ENCODE results near the gene TMCO4. TPM values are rescaled to one million over a fixed set of nuclear protein-coding genes. Genes with fewer than 3 reads are reported as not detected.

TMCO4 gene
- total RNA-seq, 1 donor = 11.1 TPM

DNA sequence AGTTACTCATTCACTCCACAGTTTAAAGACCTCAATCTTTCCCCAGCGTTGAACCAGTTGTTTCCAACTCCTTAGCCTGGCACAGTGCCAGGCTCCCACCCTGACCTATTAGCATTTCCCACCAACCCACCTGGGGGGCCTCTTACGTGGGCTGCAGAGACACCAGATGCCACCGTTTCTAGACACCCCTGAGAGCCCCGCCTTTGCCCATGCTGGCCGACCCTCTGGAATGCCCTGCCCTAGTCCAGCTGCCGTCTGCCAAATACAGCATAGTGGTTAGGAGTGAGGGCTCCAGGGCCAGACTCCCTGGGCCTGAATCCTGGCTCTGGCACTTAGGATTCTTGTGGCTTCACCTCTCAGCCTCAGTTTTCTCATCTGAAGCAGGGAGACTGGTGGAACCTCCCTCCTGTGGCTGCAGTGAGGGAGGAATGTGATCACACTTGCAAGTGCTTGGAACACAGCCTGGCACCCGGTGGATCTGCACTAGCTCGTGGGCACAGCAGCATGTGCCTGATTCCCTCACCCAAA is 65.2 kb downstream of the TMCO4 start:
- no peaks in the 10 kb centered on the region for H3K9me3 ChIP-seq (ENCODE audit: low read depth, low read length)
- no peaks in the 10 kb centered on the region for H3K4me1 ChIP-seq (ENCODE audit: insufficient read depth, low read length)
- no peak overlapping the region for H3K4me3 ChIP-seq (ENCODE audit: low read length)
- H3K27me3 ChIP-seq (ENCODE audit: insufficient read depth, low read length) = no peaks in the 10 kb centered on the region

- Histone ChIP-seq H3K4me3 (ENCODE audit: low read length) (no peak overlapping the region), H3K27me3 (ENCODE audit: insufficient read depth, low read length) (no peaks in the 10 kb centered on the region), H3K9me3 (ENCODE audit: low read depth, low read length) (no peaks in the 10 kb centered on the region), H3K4me1 (ENCODE audit: insufficient read depth, low read length) (no peaks in the 10 kb centered on the region)
Measured at GRCh38 chr1:19734056-19734455, 65.7 kb downstream of the TMCO4 start.

- H3K4me3 ChIP-seq (ENCODE audit: low read length) = no peak overlapping the region
- no peaks in the 10 kb centered on the region for H3K27me3 ChIP-seq (ENCODE audit: insufficient read depth, low read length)
- no peaks in the 10 kb centered on the region for H3K4me1 ChIP-seq (ENCODE audit: insufficient read depth, low read length)
- H3K9me3 ChIP-seq (ENCODE audit: low read depth, low read length) = no peaks in the 10 kb centered on the region
Measured at GRCh38 chr1:19733615-19734014, 66.1 kb downstream of the TMCO4 start.

DNA sequence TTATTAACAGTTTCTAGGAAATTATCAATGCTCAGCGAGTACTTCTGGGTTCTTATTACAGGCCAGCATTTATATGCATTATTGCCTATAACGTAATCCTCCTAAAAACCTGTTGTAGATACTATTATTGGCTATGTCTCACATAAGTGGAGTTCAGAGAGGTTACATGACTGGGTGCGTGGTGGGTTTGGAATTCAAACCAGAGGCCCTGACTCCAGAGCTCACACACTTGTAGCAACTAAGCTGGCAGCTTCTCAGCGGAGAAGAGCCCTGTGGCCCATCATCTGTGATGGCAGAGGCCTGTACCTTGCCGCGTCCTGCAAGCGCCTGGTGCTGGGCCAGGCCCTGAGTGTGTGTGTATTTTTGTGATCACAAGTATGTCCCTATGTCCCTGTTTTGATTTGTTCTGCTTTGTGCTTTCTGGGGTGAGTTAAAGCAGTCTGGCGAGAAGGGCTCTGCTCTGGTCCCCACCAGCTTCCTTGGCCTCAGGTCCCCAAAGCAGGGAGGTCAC is 68.3 kb downstream of the TMCO4 start:
- Histone ChIP-seq H3K9me3 (ENCODE audit: low read depth, low read length) (no peaks in the 10 kb centered on the region), H3K4me1 (ENCODE audit: insufficient read depth, low read length) (no peaks in the 10 kb centered on the region), H3K27me3 (ENCODE audit: insufficient read depth, low read length) (no peaks in the 10 kb centered on the region), H3K4me3 (ENCODE audit: low read length) (no peak overlapping the region)

GRCh38 chr1:19730793-19731192 is 68.9 kb downstream of the TMCO4 start:
- H3K4me1 ChIP-seq (ENCODE audit: insufficient read depth, low read length) = no peaks in the 10 kb centered on the region
- H3K27me3 ChIP-seq (ENCODE audit: insufficient read depth, low read length) = no peaks in the 10 kb centered on the region
- H3K9me3 ChIP-seq (ENCODE audit: low read depth, low read length) = no peaks in the 10 kb centered on the region
- H3K4me3 ChIP-seq (ENCODE audit: low read length) = no peak overlapping the region

DNA sequence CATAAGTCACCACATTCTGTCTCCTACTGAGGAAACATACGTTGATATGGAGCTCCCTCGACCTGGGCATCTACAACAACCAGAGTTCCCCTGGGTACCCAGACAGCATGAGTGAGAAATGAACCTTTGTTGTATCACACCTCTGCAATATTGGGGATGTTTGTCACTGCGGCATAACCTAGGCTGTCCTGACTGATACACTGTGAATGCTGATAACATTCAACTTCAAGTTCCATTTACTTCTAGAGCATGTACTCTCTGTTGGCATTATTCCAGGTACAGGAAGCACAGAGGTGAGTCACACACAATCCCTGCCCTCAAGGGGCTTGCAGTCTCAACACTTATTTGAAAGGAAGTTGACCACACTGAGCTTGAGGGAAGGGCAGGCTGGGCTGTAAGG is 69.5 kb downstream of the TMCO4 start:
- Histone ChIP-seq H3K9me3 (ENCODE audit: low read depth, low read length) (no peaks in the 10 kb centered on the region), H3K27me3 (ENCODE audit: insufficient read depth, low read length) (no peaks in the 10 kb centered on the region), H3K4me3 (ENCODE audit: low read length) (no peak overlapping the region), H3K4me1 (ENCODE audit: insufficient read depth, low read length) (no peaks in the 10 kb centered on the region)

DNA sequence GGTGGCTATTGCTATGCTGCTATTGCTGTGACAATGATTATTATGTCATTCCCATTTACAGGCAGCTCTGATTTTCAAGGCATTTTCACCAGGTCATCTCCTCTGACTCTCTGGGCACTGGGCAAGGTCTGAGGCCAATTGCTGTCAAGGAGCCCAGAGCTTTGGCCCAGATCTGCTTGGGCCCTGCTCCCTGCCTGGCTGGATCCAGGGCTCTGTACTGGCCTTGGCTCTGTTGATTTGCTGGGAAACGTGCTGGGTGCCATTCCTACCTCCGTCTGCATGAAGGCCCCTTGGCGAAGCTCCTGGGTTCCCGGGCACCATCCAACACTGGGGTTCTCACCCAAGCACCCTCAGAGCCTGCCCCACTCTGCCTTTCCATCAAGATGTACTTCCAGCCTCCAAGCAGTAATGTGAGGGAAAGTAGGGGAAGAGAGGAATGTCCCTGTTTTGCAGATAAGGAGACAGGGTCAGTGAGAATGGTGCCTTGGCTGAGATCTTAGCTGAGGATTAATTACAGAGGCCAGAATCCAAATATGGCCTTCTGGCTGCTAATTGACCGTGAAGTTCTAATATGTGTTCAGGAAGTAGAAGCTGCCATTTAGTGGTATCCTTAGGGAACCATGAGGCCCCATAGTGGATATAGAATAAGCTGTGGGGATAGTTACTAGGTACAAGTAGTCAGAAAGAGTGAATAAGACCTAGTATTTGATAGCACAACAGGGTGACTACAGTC is 71.1 kb downstream of the TMCO4 start:
- H3K4me1 ChIP-seq (ENCODE audit: insufficient read depth, low read length) = no peaks in the 10 kb centered on the region
- H3K9me3 ChIP-seq (ENCODE audit: low read depth, low read length) = no peaks in the 10 kb centered on the region
- no peak overlapping the region for H3K4me3 ChIP-seq (ENCODE audit: low read length)
- H3K27me3 ChIP-seq (ENCODE audit: insufficient read depth, low read length) = no peaks in the 10 kb centered on the region

GRCh38 chr1:19725606-19726005 is 74.1 kb downstream of the TMCO4 start:
- H3K9me3 ChIP-seq (ENCODE audit: low read depth, low read length) = no peaks in the 10 kb centered on the region
- no peak overlapping the region for H3K4me3 ChIP-seq (ENCODE audit: low read length)
- H3K4me1 ChIP-seq (ENCODE audit: insufficient read depth, low read length) = no peaks in the 10 kb centered on the region
- no peaks in the 10 kb centered on the region for H3K27me3 ChIP-seq (ENCODE audit: insufficient read depth, low read length)

DNA sequence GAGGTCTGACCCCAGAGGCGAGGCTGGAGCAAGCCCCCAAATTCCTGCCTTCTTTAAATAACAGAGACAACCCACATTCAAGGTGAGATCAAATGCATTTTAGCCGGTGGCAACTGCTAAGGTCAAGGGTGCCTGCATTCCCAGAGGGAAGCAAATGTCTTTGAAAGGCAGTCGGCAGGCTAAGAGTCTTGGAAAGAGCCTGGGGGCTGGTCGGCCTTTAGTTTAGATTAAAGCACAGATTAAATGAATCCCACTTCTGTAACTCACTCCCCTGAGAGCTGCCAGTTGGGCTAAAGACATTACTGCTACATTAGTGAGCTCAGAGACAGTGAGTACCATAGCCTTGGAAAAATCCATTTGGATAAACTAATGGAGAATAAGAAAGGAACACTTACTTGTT is 75.8 kb downstream of the TMCO4 start:
- no peaks in the 10 kb centered on the region for H3K27me3 ChIP-seq (ENCODE audit: insufficient read depth, low read length)
- H3K9me3 ChIP-seq (ENCODE audit: low read depth, low read length) = no peaks in the 10 kb centered on the region
- H3K4me1 ChIP-seq (ENCODE audit: insufficient read depth, low read length) = no peaks in the 10 kb centered on the region
- H3K4me3 ChIP-seq (ENCODE audit: low read length) = no peak overlapping the region

DNA sequence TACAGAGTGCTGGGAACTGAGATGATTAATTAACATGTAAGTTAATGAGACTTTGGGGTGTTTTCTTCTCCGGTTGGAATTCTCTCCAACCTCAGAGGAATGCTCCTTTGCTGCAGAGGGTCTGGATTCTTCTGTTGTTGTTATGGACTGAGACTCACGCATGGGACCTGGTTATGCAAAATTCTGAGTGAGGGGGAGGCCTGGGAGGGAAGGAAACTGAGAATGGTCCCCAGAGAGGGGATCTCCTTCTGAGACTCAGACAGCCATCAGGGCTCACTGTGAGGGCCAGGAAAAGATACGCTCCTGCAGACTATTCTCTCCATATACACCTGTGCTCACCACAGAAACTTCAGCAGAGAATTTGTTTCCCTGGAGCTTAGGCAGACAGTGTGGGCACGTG is 78.7 kb downstream of the TMCO4 start:
- Histone ChIP-seq H3K9me3 (ENCODE audit: low read depth, low read length) (no peaks in the 10 kb centered on the region), H3K27me3 (ENCODE audit: insufficient read depth, low read length) (no peaks in the 10 kb centered on the region), H3K4me3 (ENCODE audit: low read length) (no peak overlapping the region), H3K4me1 (ENCODE audit: insufficient read depth, low read length) (no peaks in the 10 kb centered on the region)

- Histone ChIP-seq H3K27me3 (ENCODE audit: insufficient read depth, low read length) (no peaks in the 10 kb centered on the region), H3K4me1 (ENCODE audit: insufficient read depth, low read length) (no peaks in the 10 kb centered on the region), H3K9me3 (ENCODE audit: low read depth, low read length) (no peaks in the 10 kb centered on the region), H3K4me3 (ENCODE audit: low read length) (no peak overlapping the region)
Measured at GRCh38 chr1:19720174-19720573, 79.5 kb downstream of the TMCO4 start.

- no peaks in the 10 kb centered on the region for H3K4me1 ChIP-seq (ENCODE audit: insufficient read depth, low read length)
- H3K9me3 ChIP-seq (ENCODE audit: low read depth, low read length) = no peaks in the 10 kb centered on the region
- H3K27me3 ChIP-seq (ENCODE audit: insufficient read depth, low read length) = no peaks in the 10 kb centered on the region
- no peak overlapping the region for H3K4me3 ChIP-seq (ENCODE audit: low read length)
Measured at GRCh38 chr1:19717467-19717866, 82.2 kb downstream of the TMCO4 start.

DNA sequence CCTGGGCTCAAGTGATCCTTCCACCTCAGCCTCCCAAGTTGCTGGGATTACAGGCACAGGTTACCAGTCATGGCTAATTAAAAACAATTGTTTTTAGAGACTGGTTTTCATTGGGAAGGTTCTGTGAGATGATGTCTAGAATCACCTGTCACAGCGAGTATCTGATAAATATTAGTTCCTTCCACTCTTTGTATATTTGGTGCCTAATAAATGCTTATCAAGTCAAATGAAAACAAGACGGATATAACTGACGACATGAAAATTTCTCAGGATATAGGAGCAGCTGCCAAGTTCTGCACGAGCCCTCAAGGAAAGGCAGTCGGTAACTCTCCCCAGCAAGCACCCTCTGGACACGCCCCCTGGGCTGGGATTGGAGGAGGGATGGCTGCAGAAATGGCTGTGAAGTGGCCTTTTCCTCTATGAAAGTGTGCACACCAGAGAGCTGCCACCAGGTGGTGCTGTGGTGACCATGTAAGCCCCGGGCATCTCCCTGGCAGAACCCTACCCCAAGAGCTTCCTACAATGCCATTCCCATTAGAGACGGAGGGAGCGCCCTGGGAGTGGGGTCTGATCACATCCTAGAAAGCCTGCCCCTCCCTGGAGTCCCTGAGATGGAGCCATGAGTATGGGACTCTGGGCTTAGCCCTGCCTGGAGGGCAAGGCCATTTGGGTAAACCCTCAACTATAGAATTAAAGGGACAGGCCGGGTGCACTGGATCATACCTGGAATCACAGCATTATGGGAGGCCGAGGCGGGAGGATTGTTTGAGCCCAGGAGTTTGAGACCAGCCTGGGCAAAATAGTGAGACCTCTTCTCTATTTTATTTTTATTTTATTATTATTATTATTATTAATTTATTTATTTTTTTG is 84.1 kb downstream of the TMCO4 start:
- Histone ChIP-seq H3K4me1 (ENCODE audit: insufficient read depth, low read length) (no peaks in the 10 kb centered on the region), H3K27me3 (ENCODE audit: insufficient read depth, low read length) (no peaks in the 10 kb centered on the region), H3K4me3 (ENCODE audit: low read length) (no peak overlapping the region), H3K9me3 (ENCODE audit: low read depth, low read length) (no peaks in the 10 kb centered on the region)

DNA sequence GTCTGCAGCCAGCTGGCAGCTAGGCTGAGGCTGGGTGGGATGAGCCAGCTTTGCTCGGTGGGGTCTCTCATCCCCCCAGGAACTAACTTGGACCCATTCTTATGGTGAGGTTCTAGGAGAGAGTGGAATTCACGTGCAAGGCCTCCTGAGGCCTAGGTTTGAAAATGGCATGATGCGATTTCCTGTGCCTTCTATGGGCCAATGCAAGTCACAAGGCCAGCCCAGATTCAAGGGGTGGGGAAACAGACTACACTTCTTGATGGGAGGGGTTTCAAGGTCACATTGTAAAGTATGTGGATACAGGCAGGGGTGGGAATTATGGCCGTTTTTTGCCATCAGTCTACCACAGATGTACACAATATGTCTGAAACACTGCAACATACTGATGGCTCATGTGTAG is 86.8 kb downstream of the TMCO4 start:
- H3K9me3 ChIP-seq (ENCODE audit: low read depth, low read length) = no peaks in the 10 kb centered on the region
- no peaks in the 10 kb centered on the region for H3K4me1 ChIP-seq (ENCODE audit: insufficient read depth, low read length)
- H3K4me3 ChIP-seq (ENCODE audit: low read length) = no peak overlapping the region
- no peaks in the 10 kb centered on the region for H3K27me3 ChIP-seq (ENCODE audit: insufficient read depth, low read length)

DNA sequence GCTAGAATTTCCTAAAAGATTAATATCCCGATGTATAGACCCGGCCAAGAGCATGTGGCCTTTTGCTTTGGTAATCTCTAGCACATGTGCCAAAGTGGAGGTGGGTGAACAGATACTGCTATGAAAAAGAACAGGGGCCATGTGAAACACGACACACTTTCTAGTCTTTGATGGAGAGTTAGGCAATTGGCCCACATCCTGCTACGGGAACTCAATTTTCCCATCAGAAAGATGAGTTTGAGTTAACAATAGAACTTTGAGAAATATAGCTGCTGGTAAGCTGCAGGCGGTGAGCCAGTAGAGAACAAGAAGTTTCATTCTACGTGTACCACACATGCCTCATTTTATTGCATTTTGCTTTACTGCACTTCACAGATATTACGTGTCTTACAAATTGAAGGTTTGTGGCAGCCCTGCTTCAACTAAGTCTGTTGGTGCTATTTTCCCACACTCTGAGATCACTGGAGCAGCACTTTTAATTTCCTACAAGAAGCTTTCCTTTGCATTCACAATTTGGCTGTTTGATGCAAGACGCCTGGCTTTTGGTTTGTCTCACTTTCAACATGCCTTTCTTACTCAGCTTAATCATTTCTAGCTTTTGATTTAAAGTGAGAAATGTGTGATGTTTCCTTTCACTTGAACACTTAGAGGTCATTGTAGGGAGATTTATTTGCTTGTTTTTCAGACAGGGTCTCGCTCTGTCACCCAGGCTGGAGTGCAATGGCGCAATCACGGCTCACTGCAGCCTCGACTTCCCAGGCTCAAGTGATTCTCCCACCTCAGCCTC is 88.7 kb downstream of the TMCO4 start:
- Histone ChIP-seq H3K27me3 (ENCODE audit: insufficient read depth, low read length) (no peaks in the 10 kb centered on the region), H3K4me1 (ENCODE audit: insufficient read depth, low read length) (no peaks in the 10 kb centered on the region), H3K4me3 (ENCODE audit: low read length) (no peak overlapping the region), H3K9me3 (ENCODE audit: low read depth, low read length) (no peaks in the 10 kb centered on the region)

Measured in mononuclear cell (primary cell).